GM23338 (cell line): ENCODE results near the gene ST3GAL2. TPM values are rescaled to one million over a fixed set of nuclear protein-coding genes. Genes with fewer than 3 reads are reported as not detected.

Experiments used
- ATAC-seq: fragments of 200-7000 bp; cut with Tn5 transposase; 3 replicates; pipeline ENCODE4 v1.9.1; 2020
- DNase-seq: peaks from one replicate; pipeline ENCODE4 v3.0.0-alpha.2; 2015; ENCODE audit warnings: low spot score
- H2AFZ ChIP-seq: fragments of 200-600 bp; sonication (generic); 2 replicates; pipeline ENCODE4 v1.8.0; 2016; ENCODE audit warnings: antibody characterized with exemption, mild to moderate bottlenecking, moderate library complexity
- H3F3A ChIP-seq: fragments of 200-600 bp; sonication (generic); replicated peaks from 2 replicates; pipeline ENCODE4 v1.8.0; 2017; ENCODE audit warnings: antibody characterized with exemption, mixed run types, low read depth
- H3K27ac ChIP-seq: fragments of 200-600 bp; sonication (generic); 2 replicates; pipeline ENCODE4 v1.6.1; 2016; ENCODE audit warnings: low read depth
- H3K27me3 ChIP-seq: fragments of 200-600 bp; sonication (generic); 2 replicates; pipeline ENCODE4 v1.8.0; 2016; ENCODE audit warnings: mild to moderate bottlenecking, mixed run types, moderate library complexity; ENCODE audit not compliant: insufficient read depth
- H3K36me3 ChIP-seq: fragments of 200-600 bp; sonication (generic); 2 replicates; pipeline ENCODE4 v1.8.0; 2016; ENCODE audit warnings: mild to moderate bottlenecking; ENCODE audit not compliant: insufficient read depth
- H3K4me1 ChIP-seq: fragments of 200-600 bp; sonication (generic); 2 replicates; pipeline ENCODE4 v1.8.0; 2016; ENCODE audit warnings: mild to moderate bottlenecking, moderate library complexity; ENCODE audit not compliant: insufficient read depth
- H3K4me2 ChIP-seq: fragments of 200-600 bp; sonication (generic); 2 replicates; pipeline ENCODE4 v1.7.1; 2017; ENCODE audit warnings: mixed run types
- H3K4me3 ChIP-seq: fragments of 200-600 bp; sonication (generic); 2 replicates; pipeline ENCODE4 v1.6.1; 2016; ENCODE audit warnings: mixed run types
- H3K79me2 ChIP-seq: fragments of 200-600 bp; sonication (generic); replicated peaks from 2 replicates; pipeline ENCODE4 v1.8.0; 2017; ENCODE audit warnings: mild to moderate bottlenecking; ENCODE audit not compliant: insufficient read depth
- H3K9me2 ChIP-seq: fragments of 200-600 bp; sonication (generic); 2 replicates; pipeline ENCODE4 v1.8.0; 2017; ENCODE audit not compliant: insufficient read depth
- H4K20me1 ChIP-seq: fragments of 200-600 bp; sonication (generic); replicated peaks from 2 replicates; pipeline ENCODE4 v1.8.0; 2017; ENCODE audit warnings: mild to moderate bottlenecking; ENCODE audit not compliant: insufficient read depth
- H3K27ac Mint-ChIP-seq: 2 replicates; pipeline ENCODE4 v1.8.0; 2020; ENCODE audit warnings: inconsistent platforms, mild to moderate bottlenecking, moderate library complexity, mixed read lengths
- H3K27me3 Mint-ChIP-seq: 3 replicates; pipeline ENCODE4 v1.8.0; 2022; ENCODE audit warnings: low read depth, mild to moderate bottlenecking, moderate library complexity, mixed read lengths, inconsistent platforms; ENCODE audit not compliant: insufficient read depth, poor library complexity
- H3K36me3 Mint-ChIP-seq: 3 replicates; pipeline ENCODE4 v1.8.0; 2021; ENCODE audit warnings: low read depth, mild to moderate bottlenecking, inconsistent platforms, moderate library complexity, mixed read lengths
- H3K4me1 Mint-ChIP-seq: 3 replicates; pipeline ENCODE4 v1.8.0; 2020; ENCODE audit warnings: mild to moderate bottlenecking, inconsistent platforms, mixed read lengths
- H3K4me3 Mint-ChIP-seq: 3 replicates; pipeline ENCODE4 v1.8.0; 2021; ENCODE audit warnings: moderate library complexity, mild to moderate bottlenecking, inconsistent platforms, mixed read lengths
- H3K9me3 Mint-ChIP-seq: 3 replicates; pipeline ENCODE4 v1.8.0; 2020; ENCODE audit warnings: moderate library complexity, mild to moderate bottlenecking, inconsistent platforms, mixed read lengths
- CREB1 ChIP-seq: fragments of 250-450 bp; sonication (Bioruptor Pico); IDR thresholded peaks from 2 replicates; pipeline ENCODE4 v1.5.0; 2020; ENCODE audit warnings: low read depth, mild to moderate bottlenecking, moderate library complexity
- CTCF ChIP-seq, 2 experiments: fragments of 200-600 bp in 1 of 2; sonication (generic) in 1 of 2; conservative IDR thresholded peaks; 2 replicates each; pipeline versions ENCODE4 v1.5.1 to v1.6.1; 2016 to 2017; ENCODE audit warnings: antibody characterized with exemption in 2 of 2, low read depth in 2 of 2, mild to moderate bottlenecking in 2 of 2, moderate library complexity in 1 of 2
- ETS1 ChIP-seq: IDR thresholded peaks from 2 replicates; pipeline ENCODE4 v1.6.1; 2016; ENCODE audit warnings: antibody characterized with exemption
- EZH2 ChIP-seq: fragments of 200-600 bp; sonication (generic); IDR thresholded peaks from one replicate; pipeline ENCODE4 v1.8.0; 2017; ENCODE audit warnings: antibody characterized with exemption, mild to moderate bottlenecking, low read depth; ENCODE audit not compliant: unreplicated experiment
- EZH2phosphoT487 ChIP-seq: fragments of 200-600 bp; sonication (generic); IDR thresholded peaks from one replicate; pipeline ENCODE4 v1.8.1; 2018; ENCODE audit warnings: antibody characterized with exemption; ENCODE audit not compliant: unreplicated experiment
- JUNB ChIP-seq: IDR thresholded peaks from one replicate; pipeline ENCODE4 v1.6.1; 2016; ENCODE audit warnings: antibody characterized with exemption; ENCODE audit not compliant: unreplicated experiment
- NANOG ChIP-seq: IDR thresholded peaks from 2 replicates; pipeline ENCODE4 v1.6.1; 2016; ENCODE audit warnings: antibody characterized with exemption, borderline replicate concordance
- POLR2AphosphoS5 ChIP-seq: IDR thresholded peaks from 2 replicates; pipeline ENCODE4 v1.6.1; 2016; ENCODE audit warnings: antibody characterized with exemption, low read depth
- REST ChIP-seq: IDR thresholded peaks from one replicate; pipeline ENCODE4 v1.6.1; 2018; ENCODE audit warnings: antibody characterized with exemption; ENCODE audit not compliant: unreplicated experiment
- STAT1 ChIP-seq: IDR thresholded peaks from one replicate; pipeline ENCODE4 v1.6.1; 2016; ENCODE audit warnings: antibody characterized with exemption; ENCODE audit not compliant: unreplicated experiment
- ZNF114 ChIP-seq: fragments of 250-450 bp; sonication (Bioruptor Pico); IDR thresholded peaks from 2 replicates; pipeline ENCODE4 v1.5.0; 2020; ENCODE audit warnings: mild to moderate bottlenecking, moderate library complexity
- ZNF331 ChIP-seq: fragments of 250-450 bp; sonication (Bioruptor Pico); IDR thresholded peaks from 2 replicates; pipeline ENCODE4 v1.5.0; 2020; ENCODE audit warnings: low read depth, mild to moderate bottlenecking, moderate library complexity
- ZNF462 ChIP-seq: fragments of 250-450 bp; sonication (Bioruptor Pico); IDR thresholded peaks from 2 replicates; pipeline ENCODE4 v1.5.0; 2020; ENCODE audit warnings: mild to moderate bottlenecking, moderate library complexity
- polyA plus RNA-seq: library from polyadenylated mRNA; unstranded; fragments of >200 nt; fragmentation: Nextera tagmentation; extraction: Ambion mirVana; gene quantifications from 2 replicates; pipeline ENCODE4 v1.2.1, GENCODE V29; 2016
- total RNA-seq: library from RNA; depleted of rRNA; stranded (reverse); fragments of >200 nt; shearing (Covaris generic); gene quantifications from 2 replicates; pipeline ENCODE4 v1.2.3, GENCODE V29; 2014

Gene ST3GAL2
- total and polyA plus RNA-seq, 2 experiments from 2014 or later, result 12.3 to 39.8 TPM

GRCh38 chr16:70388006-70388680, 50.8 kb downstream of the ST3GAL2 start:
- no peak for DNase-seq
- peaks cover 9% of the 10 kb centered on the region; the same call in 1 of the 2 replicates for H3K36me3 ChIP-seq
- no peak overlapping the region for H3K4me3 Mint-ChIP-seq

More at GRCh38 chr16:70388006-70388680, 50.8 kb downstream of the ST3GAL2 start:
- H4K20me1 ChIP-seq, result no peaks in the 10 kb centered on the region
- H3K27ac ChIP-seq, result no peak overlapping the region
- Mint-ChIP-seq H3K27me3 (peaks cover 8% of the 10 kb centered on the region), H3K36me3 (peaks cover 29% of the 10 kb centered on the region), H3K27ac (no peak overlapping the region), H3K4me1 (no peaks in the 10 kb centered on the region), H3K9me3 (no peaks in the 10 kb centered on the region)
- no peaks in the 10 kb centered on the region for H3K79me2 ChIP-seq
- ATAC-seq, result no peak
- peaks cover 2% of the 10 kb centered on the region; the same call in 1 of the 2 replicates for H3F3A ChIP-seq
- no peak overlapping the region for H3K4me3 ChIP-seq
- TF ChIP-seq ZNF114 (CRISPR knock-in tag), result no peak
- no peak for TF ChIP-seq ETS1
- no peak for TF ChIP-seq EZH2phosphoT487
- TF ChIP-seq CTCF (conservative IDR thresholded peaks at IDR 0.05; ENCODE audit: low read depth in 2 of 2), result no peak
- no peak for TF ChIP-seq JUNB
- TF ChIP-seq CREB1 (CRISPR knock-in tag), result no peak
- no peak for TF ChIP-seq ZNF462 (CRISPR knock-in tag)
- no peak for TF ChIP-seq NANOG
- TF ChIP-seq EZH2, result no peak
- TF ChIP-seq ZNF331, result no peak
- TF ChIP-seq STAT1, result no peak
- no peak for TF ChIP-seq POLR2AphosphoS5
- TF ChIP-seq REST, result no peak
- no peaks in the 10 kb centered on the region for H3K9me2 ChIP-seq
- no peaks in the 10 kb centered on the region for H3K27me3 ChIP-seq
- H3K4me1 ChIP-seq, result no peaks in the 10 kb centered on the region
- H3K4me2 ChIP-seq, result no peak overlapping the region
- H2AFZ ChIP-seq, result no peak overlapping the region
